RWPE2 (cell line): ENCODE results near the gene ARNT2.

Experiments used
- ATAC-seq: fragments of 200-7000 bp; cut with Tn5 transposase; 3 replicates; pipeline ENCODE4 v1.9.1; 2021; ENCODE audit warnings: low read depth
- DNase-seq: peaks from one replicate; pipeline ENCODE4 v3.0.0-alpha.2; 2020; ENCODE audit warnings: low spot score
- H3K27ac ChIP-seq: fragments of 450-650 bp; 2 replicates; pipeline ENCODE4 v1.5.1; 2017; ENCODE audit warnings: mild to moderate bottlenecking; ENCODE audit not compliant: poor library complexity, severe bottlenecking
- H3K27me3 ChIP-seq: fragments of 250-450 bp; sonication (Bioruptor Pico); 2 replicates; pipeline ENCODE4 v1.5.1; 2021; ENCODE audit warnings: mild to moderate bottlenecking, moderate library complexity; ENCODE audit not compliant: insufficient read depth, poor library complexity, severe bottlenecking
- H3K36me3 ChIP-seq: fragments of 250-450 bp; sonication (Bioruptor Pico); 2 replicates; pipeline ENCODE4 v1.5.1; 2020; ENCODE audit warnings: low read depth, mild to moderate bottlenecking, moderate library complexity
- H3K4me1 ChIP-seq: fragments of 250-450 bp; sonication (Bioruptor Pico); 2 replicates; pipeline ENCODE4 v1.5.1; 2021; ENCODE audit warnings: mild to moderate bottlenecking, moderate library complexity; ENCODE audit not compliant: insufficient read depth, poor library complexity, severe bottlenecking
- H3K4me3 ChIP-seq: fragments of 250-450 bp; sonication (Bioruptor Pico); 2 replicates; pipeline ENCODE4 v1.5.1; 2021; ENCODE audit warnings: mild to moderate bottlenecking, moderate library complexity; ENCODE audit not compliant: severe bottlenecking
- H3K9me3 ChIP-seq: fragments of 250-450 bp; sonication (Bioruptor Pico); 2 replicates; pipeline ENCODE4 v1.5.1; 2021; ENCODE audit warnings: mild to moderate bottlenecking, moderate library complexity; ENCODE audit not compliant: severe bottlenecking
- CTCF ChIP-seq: fragments of 450-650 bp; IDR thresholded peaks from one replicate; pipeline ENCODE4 v1.5.1; 2017; ENCODE audit warnings: mild to moderate bottlenecking, moderate library complexity; ENCODE audit not compliant: poor library complexity, severe bottlenecking

The ARNT2 gene

GRCh38 chr15:80396096-80396495, 8.1 kb upstream of the ARNT2 start:
- Histone ChIP-seq H3K27ac (no peak overlapping the region), H3K36me3 (no peaks in the 10 kb centered on the region), H3K27me3 (peaks cover 52% of the 10 kb centered on the region), H3K4me3 (no peak overlapping the region), H3K4me1 (no peaks in the 10 kb centered on the region), H3K9me3 (no peaks in the 10 kb centered on the region)
- DNase-seq, result no peak
- ATAC-seq, result no peak
- TF ChIP-seq CTCF, result no peak

GRCh38 chr15:80399508-80399907, 4.7 kb upstream of the ARNT2 start:
- Histone ChIP-seq H3K27ac (no peak overlapping the region), H3K27me3 (peaks cover 64% of the 10 kb centered on the region), H3K36me3 (no peaks in the 10 kb centered on the region), H3K9me3 (no peaks in the 10 kb centered on the region), H3K4me3 (no peak overlapping the region), H3K4me1 (no peaks in the 10 kb centered on the region)
- ATAC-seq (no peak), DNase-seq (no peak)
- TF ChIP-seq CTCF, result no peak

GRCh38 chr15:80401456-80401855, 2.7 kb upstream of the ARNT2 start:
- Histone ChIP-seq H3K9me3 (no peaks in the 10 kb centered on the region), H3K27ac (no peak overlapping the region), H3K4me3 (no peak overlapping the region), H3K4me1 (no peaks in the 10 kb centered on the region), H3K36me3 (no peaks in the 10 kb centered on the region), H3K27me3 (peaks cover 76% of the 10 kb centered on the region)
- no peak for ATAC-seq
- no peak for TF ChIP-seq CTCF
- DNase-seq, result no peak

- Histone ChIP-seq H3K4me1 (no peaks in the 10 kb centered on the region), H3K4me3 (no peak overlapping the region), H3K36me3 (no peaks in the 10 kb centered on the region), H3K27ac (no peak overlapping the region), H3K27me3 (peaks cover 77% of the 10 kb centered on the region), H3K9me3 (no peaks in the 10 kb centered on the region)
- DNase-seq (no peak), ATAC-seq (no peak)
- TF ChIP-seq CTCF, result no peak
Measured at GRCh38 chr15:80402339-80402738, 1.8 kb upstream of the ARNT2 start.

GRCh38 chr15:80403712-80404056, 498 bp upstream of the ARNT2 start:
- peak; percentile 44 for ATAC-seq
- Histone ChIP-seq H3K27me3 (peaks cover 77% of the 10 kb centered on the region), H3K4me3 (peak overlapping the region; percentile 40), H3K4me1 (no peaks in the 10 kb centered on the region), H3K27ac (no peak overlapping the region), H3K9me3 (no peaks in the 10 kb centered on the region), H3K36me3 (no peaks in the 10 kb centered on the region)
- DNase-seq, result no peak
- no peak for TF ChIP-seq CTCF
